ENCODE results near the gene PIGK.

DNA sequence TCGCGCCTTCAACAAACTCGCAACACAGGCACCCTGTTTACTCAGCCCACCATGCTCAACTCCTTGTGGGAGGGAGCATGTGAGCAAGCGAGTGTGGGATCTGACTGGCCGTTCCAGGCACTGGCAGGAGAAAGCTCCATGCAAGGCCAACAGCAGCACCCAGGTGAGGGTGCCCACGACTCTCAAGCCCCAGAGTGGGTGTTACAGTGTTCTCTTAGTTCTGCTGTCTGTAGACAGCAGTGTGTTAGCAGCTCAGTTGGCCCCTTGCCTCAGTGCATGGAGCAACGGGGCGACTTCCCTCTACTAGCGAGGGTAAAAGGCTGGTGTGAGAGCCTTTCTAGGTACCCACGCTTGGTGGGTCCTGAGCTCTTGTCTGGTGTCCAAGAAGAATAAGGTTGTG lies 114.6 kb downstream of the PIGK start:
- TF ChIP-seq, protein P1, sequence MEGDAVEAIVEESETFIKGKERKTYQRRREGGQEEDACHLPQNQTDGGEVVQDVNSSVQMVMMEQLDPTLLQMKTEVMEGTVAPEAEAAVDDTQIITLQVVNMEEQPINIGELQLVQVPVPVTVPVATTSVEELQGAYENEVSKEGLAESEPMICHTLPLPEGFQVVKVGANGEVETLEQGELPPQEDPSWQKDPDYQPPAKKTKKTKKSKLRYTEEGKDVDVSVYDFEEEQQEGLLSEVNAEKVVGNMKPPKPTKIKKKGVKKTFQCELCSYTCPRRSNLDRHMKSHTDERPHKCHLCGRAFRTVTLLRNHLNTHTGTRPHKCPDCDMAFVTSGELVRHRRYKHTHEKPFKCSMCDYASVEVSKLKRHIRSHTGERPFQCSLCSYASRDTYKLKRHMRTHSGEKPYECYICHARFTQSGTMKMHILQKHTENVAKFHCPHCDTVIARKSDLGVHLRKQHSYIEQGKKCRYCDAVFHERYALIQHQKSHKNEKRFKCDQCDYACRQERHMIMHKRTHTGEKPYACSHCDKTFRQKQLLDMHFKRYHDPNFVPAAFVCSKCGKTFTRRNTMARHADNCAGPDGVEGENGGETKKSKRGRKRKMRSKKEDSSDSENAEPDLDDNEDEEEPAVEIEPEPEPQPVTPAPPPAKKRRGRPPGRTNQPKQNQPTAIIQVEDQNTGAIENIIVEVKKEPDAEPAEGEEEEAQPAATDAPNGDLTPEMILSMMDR (IDR thresholded peaks at IDR 0.05 in 4 of 5, conservative IDR thresholded peaks at IDR 0.05 in 1 of 5) = no peak
- TF ChIP-seq POLR2A (IDR thresholded peaks at IDR 0.05) = no peak
